B cell (primary cell): ENCODE measurements around the gene CCDC178. TPM values are rescaled to one million over a fixed set of nuclear protein-coding genes. Genes with fewer than 3 reads are reported as not detected.

Experiments
- ATAC-seq: fragments of 200-7000 bp; cut with Tn5 transposase; one replicate; pipeline ENCODE4 v1.10.0; 2021; ENCODE audit warnings: low read depth, mild to moderate bottlenecking, moderate number of reproducible peaks, moderate library complexity
- CTCF ChIA-PET: fragments of 350-600 bp; sonication (Branson Sonifier 250); formaldehyde crosslinking; loops from one replicate; lab custom pipeline; 2021; ENCODE audit warnings: antibody characterized with exemption, inconsistent platforms; lab: Charles Lee
- POLR2A ChIA-PET: fragments of 350-600 bp; sonication (Branson Sonifier 250); formaldehyde crosslinking; loops from one replicate; lab custom pipeline; 2021; ENCODE audit warnings: antibody characterized with exemption; lab: Charles Lee
- DNase-seq: peaks from one replicate; pipeline ENCODE4 v3.0.0; 2013
- H2AFZ ChIP-seq: 2 replicates; pipeline ENCODE4 v1.6.1; 2012; ENCODE audit warnings: mild to moderate bottlenecking, low read depth, low read length; ENCODE audit not compliant: insufficient read depth, poor library complexity, severe bottlenecking
- H3K27ac ChIP-seq, 2 donors: 1 replicate in 1 of 2; 2 replicates in 1 of 2; pipeline ENCODE4 v1.5.1; 2012 to 2013; ENCODE audit warnings: low read length in 2 of 2, mild to moderate bottlenecking in 2 of 2, moderate library complexity in 1 of 2
- H3K27me3 ChIP-seq, 4 experiments: fragments of 200-600 bp in 1 of 4; sonication (generic) in 1 of 4; replicated peaks in 1 of 4; 1 replicate in 2 of 4; 2 replicates in 2 of 4; pipeline versions ENCODE4 v1.6.1 to v1.7.0; 2013 to 2016; ENCODE audit warnings: low read length in 3 of 4, mild to moderate bottlenecking in 2 of 4, mixed read lengths in 1 of 4, moderate library complexity in 1 of 4; ENCODE audit not compliant: insufficient read depth in 4 of 4, control insufficient read depth in 3 of 4; ENCODE audit errors: control extremely low read depth in 1 of 4
- H3K36me3 ChIP-seq, 2 experiments: replicated peaks in 1 of 2; 1 replicate in 1 of 2; 2 replicates in 1 of 2; pipeline versions ENCODE4 v1.6.1 to v1.7.1; 2013; ENCODE audit warnings: low read length in 1 of 2; ENCODE audit not compliant: insufficient read depth in 2 of 2, control insufficient read depth in 1 of 2; ENCODE audit errors: control extremely low read depth in 1 of 2, extremely low read depth in 1 of 2
- H3K4me1 ChIP-seq, 2 donors: fragments of 200-600 bp in 1 of 2; sonication (generic) in 1 of 2; 1 replicate in 1 of 2; 2 replicates in 1 of 2; pipeline versions ENCODE4 v1.5.1 to v1.6.1; 2013 to 2017; ENCODE audit warnings: low read length in 2 of 2; ENCODE audit not compliant: control insufficient read depth in 2 of 2, insufficient read depth in 2 of 2
- H3K4me2 ChIP-seq: replicated peaks from 2 replicates; pipeline ENCODE3; 2012; ENCODE audit warnings: mild to moderate bottlenecking, low read depth, low read length; ENCODE audit not compliant: poor library complexity, severe bottlenecking
- H3K4me3 ChIP-seq, 5 experiments: fragments of 200-600 bp in 1 of 5; sonication (generic) in 1 of 5; 1 replicate in 3 of 5; 2 replicates in 2 of 5; pipeline versions ENCODE4 v1.5.1 to v1.7.0; 2011 to 2016; ENCODE audit warnings: low read length in 4 of 5, mild to moderate bottlenecking in 4 of 5, low read depth in 2 of 5, control low read depth in 1 of 5, moderate library complexity in 1 of 5; ENCODE audit not compliant: insufficient read depth in 1 of 5; ENCODE audit errors: control extremely low read depth in 1 of 5, extremely low read depth in 1 of 5
- H3K79me2 ChIP-seq: fragments of 200-600 bp; sonication (generic); one replicate; pipeline ENCODE4 v1.6.0; 2016; ENCODE audit warnings: low read length; ENCODE audit not compliant: control insufficient read depth, insufficient read depth
- H3K9ac ChIP-seq: fragments of 200-600 bp; sonication (generic); 2 replicates; pipeline ENCODE4 v1.6.1; 2017; ENCODE audit warnings: mild to moderate bottlenecking, low read length, moderate library complexity
- H3K9me3 ChIP-seq, 3 donors: one replicate each; pipeline versions ENCODE4 v1.6.1 to v1.7.1; 2013; ENCODE audit warnings: low read length in 2 of 3; ENCODE audit not compliant: control insufficient read depth in 2 of 3, insufficient read depth in 1 of 3; ENCODE audit errors: control extremely low read depth in 1 of 3
- H4K20me1 ChIP-seq: 2 replicates; pipeline ENCODE4 v1.6.0; 2012; ENCODE audit warnings: mild to moderate bottlenecking, low read length; ENCODE audit not compliant: insufficient read depth, control insufficient read depth, poor library complexity, severe bottlenecking
- H3K27ac Mint-ChIP-seq: one replicate; pipeline ENCODE4 v1.8.0; 2021; ENCODE audit warnings: mixed read lengths
- H3K27me3 Mint-ChIP-seq: one replicate; pipeline ENCODE4 v1.8.0; 2021; ENCODE audit warnings: mixed read lengths
- H3K4me1 Mint-ChIP-seq: one replicate; pipeline ENCODE4 v1.8.0; 2021; ENCODE audit warnings: mixed read lengths
- H3K4me3 Mint-ChIP-seq: one replicate; pipeline ENCODE4 v1.8.0; 2021; ENCODE audit warnings: mixed read lengths
- H3K9me3 Mint-ChIP-seq: one replicate; pipeline ENCODE4 v1.8.0; 2022; ENCODE audit warnings: mixed read lengths; ENCODE audit not compliant: insufficient read depth
- CTCF ChIP-seq: fragments of 200-600 bp; IDR thresholded peaks from one replicate; pipeline ENCODE4 v1.8.0; 2022; ENCODE audit warnings: antibody characterized with exemption, mild to moderate bottlenecking
- EZH2 ChIP-seq: IDR thresholded peaks from 2 replicates; pipeline ENCODE4 v1.6.1; 2012; ENCODE audit warnings: borderline replicate concordance, low read depth, mild to moderate bottlenecking, moderate library complexity, low read length; ENCODE audit not compliant: insufficient read depth, poor library complexity, severe bottlenecking
- WGBS: methylation state at CpG from one replicate; pipeline ENCODE4 v1.1.5; 2013; ENCODE audit warnings: missing lambda C conversion rate; ENCODE audit not compliant: insufficient coverage; 5-methylcytosine and 5-hydroxymethylcytosine counted together
- intact Hi-C: fragments of 100-400 bp; cut with micrococcal nuclease; formaldehyde crosslinking; loops from one replicate; pipeline ENCODE4 v1.10.0; 2022
- polyA plus RNA-seq: library from polyadenylated mRNA; depleted of rRNA; stranded (reverse); fragments of >200 nt; gene quantifications from 2 replicates; pipeline ENCODE4 v1.2.3, GENCODE V29; 2012
- total RNA-seq, 2 donors: library from RNA; stranded (reverse); fragments of 120-200 nt in 1 of 2; gene quantifications; 1 replicate in 1 of 2; 2 replicates in 1 of 2; pipeline versions ENCODE4 v1.2.3 to v1.2.4, GENCODE V29; 2013 to 2022

CCDC178 gene
- total and polyA plus RNA-seq, 2 donors (not counting 1 experiment from before 2014, with no cell fraction given) = not detected

GRCh38 chr18:32937597-32937996, 502.9 kb downstream of the CCDC178 start:
- POLR2A ChIA-PET = interaction anchor here (0.6 kb wide), 1 partner anchor 234 kb away, joined by 3 read pairs; no protein-coding TSS in a partner anchor
- Histone ChIP-seq H3K27ac (no peak overlapping the region), H3K4me2 (no peak overlapping the region), H3K4me3 (no peak overlapping the region), H3K4me1 (no peaks in the 10 kb centered on the region), H4K20me1 (no peaks in the 10 kb centered on the region), H3K9me3 (peaks cover 0 to 2% (median 0%) of the 10 kb centered on the region in 3 donors), H3K9ac (no peak overlapping the region), H2AFZ (no peak overlapping the region), H3K79me2 (no peaks in the 10 kb centered on the region), H3K36me3 (no peaks in the 10 kb centered on the region), H3K27me3 (no peaks in the 10 kb centered on the region)
- H3K27me3 Mint-ChIP-seq = peaks cover 3% of the 10 kb centered on the region
- CTCF ChIA-PET = no interaction called here
- intact Hi-C loops = loop anchor here (10.0 kb wide), 1 partner anchor 783 kb away; no protein-coding TSS in a partner anchor
- no peak overlapping the region for H3K4me3 Mint-ChIP-seq
- no peak for TF ChIP-seq EZH2
- TF ChIP-seq CTCF = no peak
- DNase-seq (no peak), ATAC-seq (no peak)
- no peak overlapping the region for H3K27ac Mint-ChIP-seq
- no peaks in the 10 kb centered on the region for H3K9me3 Mint-ChIP-seq
- no peaks in the 10 kb centered on the region for H3K4me1 Mint-ChIP-seq
- 74% methylated on average over 2 of the region's 5 CpGs for WGBS

- Histone ChIP-seq H3K27me3 (no peaks in the 10 kb centered on the region), H3K4me3 (no peak overlapping the region), H2AFZ (no peak overlapping the region), H4K20me1 (no peaks in the 10 kb centered on the region), H3K4me2 (no peak overlapping the region), H3K4me1 (no peaks in the 10 kb centered on the region), H3K9me3 (peaks cover 0 to 2% (median 0%) of the 10 kb centered on the region in 3 donors), H3K36me3 (no peaks in the 10 kb centered on the region), H3K27ac (no peak overlapping the region), H3K79me2 (no peaks in the 10 kb centered on the region), H3K9ac (no peak overlapping the region)
- intact Hi-C loops = loop anchor here (10.0 kb wide), 1 partner anchor 782 kb away; no protein-coding TSS in a partner anchor
- POLR2A ChIA-PET = interaction anchor here (0.6 kb wide), 1 partner anchor 233 kb away, joined by 3 read pairs; no protein-coding TSS in a partner anchor
- no peak overlapping the region for H3K4me3 Mint-ChIP-seq
- CTCF ChIA-PET = no interaction called here
- WGBS = no CpG with 5 or more reads among the region's 1 CpG
- no peaks in the 10 kb centered on the region for H3K9me3 Mint-ChIP-seq
- H3K27ac Mint-ChIP-seq = no peak overlapping the region
- TF ChIP-seq EZH2 = no peak
- TF ChIP-seq CTCF = no peak
- no peak for ATAC-seq
- H3K4me1 Mint-ChIP-seq = no peaks in the 10 kb centered on the region
- DNase-seq = no peak
- peaks cover 3% of the 10 kb centered on the region for H3K27me3 Mint-ChIP-seq
Measured at GRCh38 chr18:32937066-32937465, 503.5 kb downstream of the CCDC178 start.
